GM19035 (cell line): ENCODE results near the gene TSPEAR.
"Not testable (repeated sequence)": the region's sequence is repeated elsewhere in the genome, so short reads cannot be mapped to it uniquely, and the experiment has no call there.

Experiments
- ATAC-seq: cut with Tn5 transposase; IDR thresholded peaks from one replicate; pipeline ENCODE4 v1.9.1; 2021; ENCODE audit not compliant: unreplicated experiment

Gene TSPEAR

GRCh38 chr21:44574457-44575306 is 136.7 kb downstream of the TSPEAR start:
- ATAC-seq, result no peak

GRCh38 chr21:44573630-44574456 is 137.5 kb downstream of the TSPEAR start, which contains the start of gene KRTAP10-4:
KRTAP10-4 (plus strand) TSS chr21:44573729; CDS start chr21:44573759, 30 bp downstream.
- not testable (repeated sequence) for ATAC-seq

GRCh38 chr21:44572959-44573583 is 138.3 kb downstream of the TSPEAR start:
- no peak for ATAC-seq

- ATAC-seq, result no peak
These were observed 139.3 kb downstream of the TSPEAR start for GRCh38 chr21:44571844-44572782.

GRCh38 chr21:44571296-44571695 is 140.1 kb downstream of the TSPEAR start:
- no peak for ATAC-seq

- ATAC-seq, result no peak
These were observed 141.4 kb downstream of the TSPEAR start for GRCh38 chr21:44569861-44570517.

- ATAC-seq, result no peak
These were observed 142.5 kb downstream of the TSPEAR start for GRCh38 chr21:44568667-44569556.

- no peak for ATAC-seq
These were observed 143.1 kb downstream of the TSPEAR start for GRCh38 chr21:44568261-44568660.

- ATAC-seq, result no peak
These were observed 143.7 kb downstream of the TSPEAR start for GRCh38 chr21:44567481-44568171.

- ATAC-seq, result no peak
These were observed 145.0 kb downstream of the TSPEAR start for GRCh38 chr21:44566403-44566802.

- no peak for ATAC-seq
These were observed 146.3 kb downstream of the TSPEAR start for GRCh38 chr21:44564886-44565598.

- ATAC-seq, result no peak
These were observed 147.3 kb downstream of the TSPEAR start for GRCh38 chr21:44564099-44564498.

- no peak for ATAC-seq
These were observed 152.7 kb downstream of the TSPEAR start, which contains the start of gene KRTAP10-3 for GRCh38 chr21:44558695-44559094. KRTAP10-3 (minus strand) TSS chr21:44558795; CDS start chr21:44558715, 80 bp downstream.

GRCh38 chr21:44558329-44558675 is 153.1 kb downstream of the TSPEAR start:
- ATAC-seq, result not testable (repeated sequence)

- no peak for ATAC-seq
These were observed 153.7 kb downstream of the TSPEAR start for GRCh38 chr21:44557491-44558328.

GRCh38 chr21:44556879-44557278 is 154.5 kb downstream of the TSPEAR start:
- ATAC-seq, result no peak
